NCI-H2107 (cell line): ENCODE data around the gene SCIN.
"Not testable (repeated sequence)": the region's sequence is repeated elsewhere in the genome, so short reads cannot be mapped to it uniquely, and the experiment has no call there.

ENCODE experiments used
- DNase-seq: peaks from one replicate; lab custom pipeline; 2025; lab: John Stamatoyannopoulos, UW

SCIN gene

DNA sequence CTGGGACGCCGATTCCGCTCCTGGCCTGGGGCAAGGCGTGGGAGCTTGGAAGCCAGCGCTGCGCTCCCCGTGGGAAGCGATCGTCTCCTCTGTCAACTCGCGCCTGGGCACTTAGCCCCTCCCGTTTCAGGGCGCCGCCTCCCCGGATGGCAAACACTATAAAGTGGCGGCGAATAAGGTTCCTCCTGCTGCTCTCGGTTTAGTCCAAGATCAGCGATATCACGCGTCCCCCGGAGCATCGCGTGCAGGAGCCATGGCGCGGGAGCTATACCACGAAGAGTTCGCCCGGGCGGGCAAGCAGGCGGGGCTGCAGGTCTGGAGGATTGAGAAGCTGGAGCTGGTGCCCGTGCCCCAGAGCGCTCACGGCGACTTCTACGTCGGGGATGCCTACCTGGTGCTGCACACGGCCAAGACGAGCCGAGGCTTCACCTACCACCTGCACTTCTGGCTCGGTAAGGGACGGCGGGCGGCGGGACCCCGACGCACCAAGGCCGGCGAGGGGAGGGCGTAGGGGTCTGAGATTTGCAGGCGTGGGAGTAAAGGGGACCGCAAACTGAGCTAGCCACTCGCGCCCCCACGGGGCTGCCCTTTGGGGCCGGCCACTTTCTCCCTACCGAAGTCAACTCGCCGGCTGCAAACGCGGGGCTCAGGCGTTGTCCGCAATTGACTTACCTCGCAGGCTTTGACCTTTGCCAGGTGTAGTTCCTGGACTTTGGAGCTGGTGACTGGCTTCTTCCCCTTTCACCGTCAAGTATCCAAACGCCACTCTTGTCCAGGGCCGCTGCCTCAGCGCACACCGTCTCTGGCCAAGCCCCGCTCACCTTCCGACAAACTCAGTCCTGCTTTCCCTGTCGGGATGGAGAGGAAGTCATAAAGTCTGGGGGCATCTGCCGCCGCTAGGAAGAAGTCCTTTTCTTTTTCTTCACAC, at the start of gene SCIN:
TSS of gene SCIN (plus strand) at position 187 of the 928 bp plus-strand sequence. CDS start at position 254, 67 bp downstream.
- peak; percentile 64 for DNase-seq

DNA sequence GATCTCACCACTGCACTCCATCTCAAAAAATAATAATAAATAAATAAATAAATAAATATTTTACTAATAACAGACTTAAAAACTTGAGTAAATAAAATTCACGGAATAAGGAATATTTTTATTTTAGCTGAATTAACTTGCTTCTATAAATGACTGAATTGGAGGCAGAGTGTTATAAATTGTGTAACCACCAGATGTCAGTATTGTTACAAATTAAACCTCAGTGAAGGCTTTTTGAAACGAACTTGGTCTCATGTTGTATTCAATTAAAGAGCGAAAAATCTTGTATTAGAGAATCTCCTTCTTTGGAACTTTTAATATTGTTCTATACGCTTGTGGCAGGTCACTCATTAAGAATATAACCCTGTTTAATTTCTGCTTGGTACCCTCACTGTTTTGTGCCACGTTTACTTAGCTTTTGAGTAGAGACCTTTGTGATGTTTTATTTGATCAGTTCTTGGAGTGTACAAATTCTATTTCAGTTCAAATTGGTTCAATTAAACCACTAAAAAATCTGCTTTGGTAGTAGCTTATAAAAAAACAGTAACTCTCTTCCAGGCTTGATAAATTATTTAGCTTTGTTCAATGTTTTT, 45.6 kb upstream of the SCIN start:
- peak; percentile 37 for DNase-seq

DNA sequence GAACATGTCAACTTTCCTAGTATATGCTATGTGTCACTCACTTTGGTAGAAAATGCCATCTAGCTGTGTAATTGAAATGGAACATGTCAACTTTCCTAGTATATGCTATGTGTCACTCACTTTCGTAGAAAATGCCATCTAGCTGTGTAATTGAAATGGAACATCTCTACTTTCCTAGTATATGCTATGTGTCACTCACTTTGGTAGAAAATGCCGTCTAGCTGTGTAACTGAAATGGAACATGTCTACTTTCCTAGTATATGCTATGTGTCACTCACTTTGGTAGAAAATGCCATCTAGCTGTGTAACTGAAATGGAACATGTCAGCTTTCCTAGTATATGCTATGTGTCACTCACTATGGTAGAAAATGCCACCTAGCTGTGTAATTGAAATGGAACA, 43.8 kb upstream of the SCIN start:
- DNase-seq: not testable (repeated sequence)

DNA sequence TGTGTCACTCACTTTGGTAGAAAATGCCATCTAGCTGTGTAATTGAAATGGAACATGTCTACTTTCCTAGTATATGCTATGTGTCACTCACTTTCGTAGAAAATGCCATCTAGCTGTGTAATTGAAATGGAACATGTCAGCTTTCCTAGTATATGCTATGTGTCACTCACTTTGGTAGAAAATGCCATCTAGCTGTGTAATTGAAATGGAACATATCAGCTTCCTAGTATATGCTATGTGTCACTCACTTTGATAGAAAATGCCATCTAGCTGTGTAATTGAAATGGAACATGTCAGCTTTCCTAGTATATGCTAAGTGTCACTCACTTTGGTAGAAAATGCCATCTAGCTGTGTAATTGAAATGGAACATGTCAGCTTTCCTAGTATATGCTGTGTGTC, 42.9 kb upstream of the SCIN start:
- not testable (repeated sequence) for DNase-seq

DNA sequence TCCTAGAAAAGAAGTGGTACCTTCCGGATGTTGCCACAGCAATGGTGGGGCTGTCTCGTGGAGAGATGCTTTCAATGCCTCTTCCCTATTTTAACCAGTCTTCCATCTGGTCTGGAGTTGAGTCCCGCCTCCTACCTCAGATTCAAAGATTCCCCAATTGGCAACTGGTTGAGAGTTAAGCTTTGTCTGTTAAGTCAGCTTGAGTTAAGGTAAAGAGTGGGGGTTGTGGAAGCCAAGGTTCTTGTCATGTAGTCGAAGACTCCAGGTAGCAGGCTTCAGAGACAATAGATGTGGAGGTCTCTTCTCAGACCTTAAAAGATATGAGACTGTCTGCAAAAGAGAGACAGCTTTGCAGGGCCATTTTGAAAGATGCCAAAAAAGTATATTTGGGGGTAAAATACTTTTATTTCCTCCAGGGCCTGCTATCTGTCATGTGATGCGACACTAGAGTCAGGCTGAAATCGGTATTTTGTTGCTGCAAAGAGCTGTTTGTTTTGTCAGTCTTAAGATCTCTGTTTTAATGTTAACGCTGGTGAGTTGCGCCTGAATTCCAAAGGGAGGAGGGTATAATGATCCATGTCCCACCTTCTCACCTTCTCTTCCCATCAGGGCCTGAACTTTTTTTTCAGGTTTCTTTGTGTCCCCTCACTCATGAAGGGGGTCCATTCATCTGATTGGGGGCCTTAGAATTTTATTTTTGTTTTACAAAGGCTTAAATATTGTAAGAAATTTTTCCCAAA, 40.4 kb upstream of the SCIN start:
- DNase-seq: no peak

DNA sequence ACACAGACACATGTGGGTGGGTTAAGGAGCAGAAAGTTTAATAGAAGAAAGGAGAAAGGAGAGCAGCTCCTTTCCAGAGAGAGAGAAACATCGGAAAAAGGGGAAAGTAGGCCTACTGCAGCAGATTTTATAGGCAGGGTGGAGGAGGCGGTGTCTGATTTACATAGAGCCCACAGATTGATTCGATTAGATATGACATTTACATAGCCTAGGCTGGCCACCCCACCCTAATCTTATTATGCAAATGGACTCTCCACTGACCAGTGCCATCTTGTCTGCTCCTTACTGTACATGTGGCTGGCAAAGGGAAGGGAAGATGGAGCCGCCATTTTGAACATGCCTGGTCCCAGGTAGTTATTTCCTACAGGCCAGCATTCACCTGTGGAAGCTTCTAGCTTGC, 38.7 kb upstream of the SCIN start:
- DNase-seq: no peak

DNA sequence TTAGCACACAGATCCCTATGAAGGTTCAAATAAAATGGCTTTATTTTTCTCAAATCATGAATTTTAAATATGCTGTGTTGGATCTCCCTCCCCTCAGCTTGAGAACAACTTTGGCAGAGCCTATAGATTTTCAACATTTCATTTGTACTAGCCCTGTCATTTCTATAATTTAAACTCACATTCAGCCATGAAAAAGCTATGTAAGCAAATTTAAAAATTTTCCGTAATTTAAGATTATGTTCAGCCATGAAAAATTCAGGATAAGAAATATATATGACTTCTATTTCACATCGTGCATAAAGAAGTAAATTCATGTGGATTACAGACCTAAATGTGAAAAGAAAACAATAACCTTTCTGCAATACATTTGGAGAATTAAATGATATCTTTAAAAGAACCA, 36.5 kb upstream of the SCIN start:
- DNase-seq: no peak

DNA sequence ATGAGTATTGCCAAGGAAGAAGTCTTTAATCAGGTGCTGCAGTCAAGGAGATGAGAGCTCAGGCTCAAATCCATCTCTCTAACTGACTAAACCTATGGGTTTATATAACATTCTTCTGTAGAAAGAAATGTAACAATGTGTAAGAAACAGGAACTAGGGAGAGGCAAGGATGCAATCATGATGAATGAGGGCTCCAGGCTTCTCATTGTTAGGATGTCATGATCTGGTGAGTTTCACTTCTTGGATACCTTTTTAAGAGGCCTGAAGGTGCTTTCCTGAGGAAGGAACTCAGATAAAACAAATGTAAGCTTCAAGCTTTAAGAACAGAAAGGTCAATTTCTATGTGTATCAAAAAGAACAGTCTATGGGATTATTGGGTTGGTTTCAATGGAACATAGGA, 30.8 kb upstream of the SCIN start:
- no peak for DNase-seq

DNA sequence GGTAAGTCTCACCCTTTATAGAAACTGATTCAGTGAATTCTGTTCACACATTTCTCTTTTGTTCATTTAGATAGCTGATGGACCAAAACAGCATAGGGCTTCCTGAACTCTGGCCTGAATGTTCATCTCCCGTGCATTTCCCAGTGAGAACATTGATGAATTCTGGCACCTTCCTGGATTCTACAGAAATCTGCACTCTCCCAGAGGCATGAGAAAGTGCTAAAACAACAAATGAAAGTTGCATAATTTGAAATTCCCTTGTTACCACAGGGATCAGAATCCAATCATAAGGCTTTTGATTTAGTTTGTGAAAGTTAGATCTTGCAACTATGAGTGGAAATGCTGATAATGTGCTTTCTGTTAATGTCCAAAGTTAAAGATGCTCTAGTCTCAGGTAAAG, 29.7 kb upstream of the SCIN start:
- no peak for DNase-seq

DNA sequence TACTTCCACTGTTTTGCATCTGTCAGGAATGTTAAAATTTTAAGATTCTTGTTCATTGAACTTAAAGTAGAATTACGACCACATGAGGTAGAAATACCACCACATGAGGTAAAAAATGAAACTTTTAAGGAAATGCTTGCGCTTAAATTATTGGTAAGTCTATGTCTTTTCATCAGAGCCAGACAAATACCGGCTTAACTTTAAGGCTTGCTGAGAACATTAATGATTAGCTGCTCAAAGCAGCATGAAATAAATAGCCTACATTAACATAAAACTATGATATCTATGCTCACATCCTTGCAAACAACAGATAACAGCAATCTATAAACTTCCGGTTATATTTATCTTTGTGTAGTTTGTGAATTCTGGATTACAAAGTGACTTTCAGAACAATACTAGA, 26.9 kb upstream of the SCIN start:
- DNase-seq: no peak

DNA sequence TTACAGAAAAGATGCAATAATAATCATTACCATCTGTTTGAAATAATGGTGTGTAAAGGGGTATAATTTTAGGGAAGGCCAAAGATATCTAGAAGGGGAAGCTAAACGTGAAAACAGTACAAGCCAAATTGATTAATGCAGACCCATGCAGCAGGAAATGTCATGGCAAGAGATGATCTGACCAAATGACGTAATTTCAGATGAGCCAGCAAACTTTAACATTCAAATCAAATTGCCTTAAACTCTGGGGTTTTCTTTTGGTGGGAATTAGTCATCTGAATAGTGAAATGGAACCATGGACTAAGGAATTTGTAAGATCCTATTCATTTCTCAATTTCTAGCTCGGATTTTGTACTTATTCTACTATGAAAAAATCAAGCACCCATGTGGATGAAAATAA, 21.4 kb upstream of the SCIN start:
- no peak for DNase-seq

DNA sequence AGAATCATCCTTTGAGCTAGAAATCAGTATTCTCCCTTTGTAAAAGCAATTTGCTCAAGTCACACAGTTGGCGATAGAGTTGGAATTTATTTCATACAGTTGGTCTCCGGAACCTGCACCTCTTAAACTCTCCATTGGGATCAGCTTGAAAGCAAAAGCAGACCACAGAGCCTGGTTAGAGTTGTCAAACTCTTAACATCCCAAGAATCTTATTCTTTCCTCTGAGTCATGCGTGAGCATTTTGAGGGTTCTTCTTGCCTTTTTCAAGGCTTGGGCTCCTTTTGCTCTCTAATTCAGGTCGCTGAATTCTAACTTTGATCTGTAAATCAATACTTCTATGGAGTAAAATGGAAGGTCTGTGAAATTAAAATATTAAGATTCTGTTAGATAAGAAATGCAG, 19.6 kb upstream of the SCIN start:
- no peak for DNase-seq

DNA sequence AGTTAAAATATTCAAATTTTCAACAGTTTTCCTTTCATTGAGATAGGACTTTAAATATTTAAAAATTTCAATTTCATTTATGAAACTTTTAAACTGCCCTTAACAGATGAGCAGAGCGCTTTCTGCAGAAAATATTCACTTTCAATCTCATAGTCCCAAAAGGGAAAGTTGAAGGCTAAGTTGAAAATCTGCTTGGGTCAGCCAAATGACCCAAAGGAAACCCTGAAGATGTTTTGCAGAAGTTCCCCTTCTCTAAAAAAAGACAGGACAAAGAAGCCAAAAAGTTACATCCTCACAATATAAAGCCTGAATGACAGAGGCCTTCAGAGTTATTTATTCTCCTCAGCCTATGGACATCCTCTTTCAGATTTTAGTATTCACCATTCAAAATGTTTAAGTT, 17.6 kb upstream of the SCIN start:
- no peak for DNase-seq

DNA sequence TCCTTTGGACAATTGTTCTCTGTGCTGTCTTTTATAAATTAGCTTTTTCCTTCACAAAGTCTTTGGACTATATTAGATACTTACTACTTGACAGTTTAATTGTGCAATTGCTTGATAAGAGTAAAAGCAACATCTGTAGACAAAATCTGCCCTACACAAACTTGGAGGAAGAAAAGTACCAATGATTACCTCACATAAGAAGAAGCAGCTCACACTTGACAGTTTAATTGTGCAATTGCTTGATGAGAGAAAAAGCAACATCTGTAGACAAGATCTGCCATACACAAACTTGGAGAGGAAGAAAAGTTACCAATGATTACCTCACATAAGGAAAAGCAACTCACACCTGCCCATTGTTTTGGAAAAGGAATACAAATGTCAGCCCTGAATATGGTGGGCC, 17.1 kb upstream of the SCIN start:
- DNase-seq: no peak

DNA sequence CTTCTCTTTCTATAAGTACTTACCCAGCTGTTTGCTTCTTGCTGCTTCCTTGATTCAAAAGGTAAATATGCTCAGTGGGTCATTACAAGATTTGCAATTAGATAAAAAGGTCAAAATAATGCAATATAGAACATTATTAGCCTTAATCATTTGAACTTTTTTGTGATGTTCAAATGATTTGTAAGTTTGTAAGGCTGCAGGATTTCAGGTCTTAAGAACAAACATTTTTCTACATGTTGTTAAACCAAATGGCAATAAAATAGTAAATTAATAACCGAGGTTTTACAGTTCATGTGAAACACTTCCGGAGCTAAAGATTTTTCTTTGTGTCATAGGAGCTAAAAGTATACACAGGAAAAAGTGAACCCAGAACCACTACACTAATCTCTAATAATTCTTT, 16.2 kb upstream of the SCIN start:
- no peak for DNase-seq

DNA sequence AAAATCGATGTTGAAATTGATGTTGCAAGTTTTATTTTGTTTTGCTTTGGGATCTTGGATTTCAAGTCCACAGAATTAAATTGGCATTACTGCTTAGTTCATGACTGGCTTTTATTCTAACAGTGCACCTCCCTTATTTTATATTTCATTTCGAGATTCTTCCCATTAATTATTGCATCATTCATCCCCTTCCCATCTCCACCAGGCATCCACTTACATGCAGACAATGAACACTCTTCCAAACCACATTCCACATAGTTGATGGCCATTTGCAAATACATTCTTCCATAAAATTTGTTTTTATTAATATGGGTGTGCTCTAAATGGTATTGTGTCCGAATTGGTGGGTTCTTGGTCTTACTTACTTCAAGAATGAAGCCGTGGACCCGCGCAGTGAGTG, 15.6 kb upstream of the SCIN start:
- no peak for DNase-seq

DNA sequence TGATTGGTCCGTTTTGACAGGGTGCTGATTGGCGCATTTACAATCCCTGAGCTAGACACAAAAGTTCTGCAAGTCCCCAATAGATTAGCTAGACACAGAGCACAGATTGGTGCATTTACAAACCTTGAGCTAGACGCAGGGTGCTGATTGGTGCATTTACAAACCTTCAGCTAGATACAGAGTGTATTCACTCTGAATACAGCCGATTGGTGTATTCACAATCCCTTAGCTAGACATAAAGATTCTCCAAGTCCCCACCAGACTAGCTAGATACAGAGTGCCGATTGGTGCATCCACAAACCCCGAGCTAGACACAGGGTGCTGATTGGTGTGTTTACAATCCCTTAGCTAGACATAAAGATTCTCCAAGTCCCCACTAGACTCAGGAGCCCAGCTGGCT, 14.8 kb upstream of the SCIN start:
- DNase-seq: not testable (repeated sequence)

DNA sequence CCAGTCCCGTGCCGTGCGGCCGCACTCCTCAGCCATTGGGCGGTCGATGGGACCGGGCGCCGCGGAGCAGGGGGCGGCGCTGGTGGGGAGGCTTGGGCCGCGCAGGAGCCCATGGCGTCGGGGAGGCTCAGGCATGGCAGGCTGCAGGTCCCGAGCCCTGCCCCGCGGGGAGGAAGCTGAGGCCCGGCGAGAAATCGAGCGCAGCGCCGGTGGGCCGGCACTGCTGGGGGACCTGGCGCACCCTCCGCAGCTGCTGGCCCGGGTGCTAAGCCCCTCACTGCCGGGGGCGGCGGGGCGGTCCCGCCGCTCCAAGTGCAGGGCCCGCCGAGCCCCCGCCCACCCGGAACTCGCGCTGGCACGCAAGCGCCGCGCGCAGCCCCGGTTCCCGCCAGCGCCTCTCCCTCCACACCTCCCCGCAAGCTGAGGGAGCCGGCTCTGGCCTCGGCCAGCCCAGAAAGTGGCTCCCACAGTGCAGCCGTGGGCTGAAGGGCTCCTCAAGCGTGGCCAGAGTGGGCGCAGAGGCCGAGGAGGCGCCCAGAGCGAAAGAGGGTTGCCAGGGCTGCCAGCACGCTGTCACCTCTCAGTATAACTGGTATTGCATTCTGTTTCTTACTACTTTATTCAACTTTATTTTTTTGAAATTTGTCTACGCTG, 14.3 kb upstream of the SCIN start:
- DNase-seq: not testable (repeated sequence)

DNA sequence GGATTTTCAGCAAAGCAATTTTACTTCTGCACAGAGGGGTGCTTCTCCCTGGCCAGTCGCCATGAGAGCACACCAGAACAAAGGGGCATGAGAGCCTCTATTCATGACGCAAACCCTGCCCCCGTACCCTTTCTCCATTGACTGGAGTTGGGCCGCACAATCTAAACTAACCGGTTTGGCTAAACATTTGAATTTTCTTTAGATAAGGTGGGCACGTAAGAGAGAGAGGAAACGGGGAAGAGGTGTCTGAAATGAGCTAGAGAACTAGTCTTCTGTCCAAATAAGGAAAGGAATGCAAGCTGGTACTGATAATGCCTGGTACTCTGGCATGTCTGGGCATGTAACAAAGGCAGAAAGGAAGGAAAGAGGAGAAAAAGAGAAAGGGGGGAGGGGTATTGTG, 13.2 kb upstream of the SCIN start:
- no peak for DNase-seq

DNA sequence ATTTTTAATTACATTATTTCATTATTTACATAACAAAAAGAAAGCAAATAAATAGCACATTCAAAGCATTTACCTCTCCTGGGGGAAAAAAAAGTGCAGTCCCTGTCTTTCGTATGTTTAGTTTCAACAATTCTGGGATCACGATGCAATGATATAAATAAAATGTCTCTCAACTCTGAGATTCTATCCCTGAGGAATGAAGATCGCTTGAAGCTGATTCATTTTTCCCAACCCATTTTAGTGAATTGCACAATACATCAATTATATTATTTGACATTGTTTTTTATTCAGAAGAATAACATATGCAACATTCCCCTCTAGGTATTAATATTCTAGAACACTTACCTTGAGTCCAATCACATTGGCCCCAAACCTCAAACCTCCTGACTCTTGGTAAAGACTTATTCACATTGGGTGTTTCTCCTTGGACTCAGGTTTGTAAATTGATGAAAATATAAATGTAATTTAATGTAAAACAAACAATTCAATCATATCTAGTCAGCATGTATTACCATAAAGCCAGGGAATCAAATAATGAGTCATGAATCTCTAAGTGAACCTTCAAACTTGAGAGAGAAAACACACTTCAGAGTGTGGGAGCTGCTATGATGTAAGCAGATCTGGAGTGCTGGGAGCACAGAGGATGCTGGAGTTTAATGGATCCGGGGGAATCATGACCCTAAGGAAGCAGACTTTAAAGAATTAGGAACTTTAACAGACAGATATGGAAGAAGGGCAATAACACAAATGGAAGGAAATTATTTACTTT, 5.3 kb upstream of the SCIN start:
- DNase-seq: no peak

DNA sequence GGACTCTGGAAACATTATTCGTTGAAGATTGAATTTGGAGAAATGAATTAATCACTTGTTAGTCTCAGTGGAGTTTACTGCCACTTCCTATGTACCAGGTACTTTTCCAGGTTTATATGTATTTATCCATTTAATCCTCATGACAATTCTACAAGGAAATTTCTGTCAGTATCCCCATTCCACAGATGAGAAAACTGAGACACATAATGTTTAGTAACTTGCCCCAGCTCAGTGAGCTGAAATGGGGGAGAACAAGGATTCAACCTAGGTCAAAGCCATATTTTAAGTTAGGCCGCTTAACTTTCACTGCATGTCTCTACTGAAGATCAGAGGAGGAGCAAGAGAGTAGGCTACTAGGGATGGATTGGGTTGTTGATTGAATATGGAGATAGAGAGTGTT, 4.6 kb upstream of the SCIN start:
- no peak for DNase-seq

DNA sequence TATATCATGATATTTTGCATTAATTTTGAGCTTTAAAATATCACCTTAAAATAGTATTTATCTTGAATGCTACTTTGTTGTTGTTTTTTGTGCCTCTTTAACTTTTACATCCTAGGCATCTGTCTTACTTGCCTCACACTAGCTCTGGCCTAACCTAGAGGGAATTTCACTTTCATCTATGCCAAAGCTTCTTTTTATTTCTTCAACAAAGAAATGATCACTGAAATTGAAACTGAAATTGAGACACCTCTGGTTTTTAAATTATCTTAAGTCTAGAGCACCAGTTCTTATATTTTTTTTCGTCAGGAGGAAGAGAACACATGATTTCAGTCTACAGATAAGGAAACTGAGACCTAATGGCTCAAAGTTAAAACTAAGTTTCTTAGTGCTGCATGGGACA, 3.5 kb upstream of the SCIN start:
- no peak for DNase-seq
